Urinary bladder (tissue), 4 donors: ENCODE data around the gene ALKBH7. TPM values are rescaled to one million over a fixed set of nuclear protein-coding genes. Genes with fewer than 3 reads are reported as not detected.
A peak's percentile ranks its signal among the peaks of the same experiment; 100 is the strongest.

Experiments used
- DNase-seq: peaks from one replicate; pipeline ENCODE4 v3.0.0-alpha.2; 2015; ENCODE audit errors: extremely low spot score
- H3K27ac ChIP-seq: one replicate; pipeline ENCODE4 v1.5.1; 2013; ENCODE audit warnings: low read depth, mild to moderate bottlenecking, moderate library complexity
- H3K36me3 ChIP-seq: one replicate; pipeline ENCODE4 v1.6.1; 2013; ENCODE audit warnings: mild to moderate bottlenecking, moderate library complexity; ENCODE audit not compliant: insufficient read depth
- H3K4me1 ChIP-seq: one replicate; pipeline ENCODE4 v1.6.1; 2013; ENCODE audit warnings: mild to moderate bottlenecking, moderate library complexity; ENCODE audit not compliant: insufficient read depth
- H3K4me3 ChIP-seq: one replicate; pipeline ENCODE4 v1.5.1; 2013; ENCODE audit warnings: low read depth, low read length
- WGBS: extraction: QIAGEN DNeasy Blood & Tissue Kit; methylation state at CpG from one replicate; pipeline ENCODE4 v1.1.7; 2013; 5-methylcytosine and 5-hydroxymethylcytosine counted together
- polyA plus RNA-seq: library from polyadenylated mRNA; stranded (reverse); fragments of 200-250 nt; gene quantifications from one replicate; pipeline ENCODE4 v1.2.3, GENCODE V29; 2013
- total RNA-seq: library from RNA; depleted of rRNA; stranded (reverse); fragments of >200 nt; gene quantifications from one replicate; pipeline ENCODE4 v1.2.3, GENCODE V29; 2014
- donor health status: healthy with polysubstance abuse.
- donor health status: healthy.

Gene ALKBH7
- total and polyA plus RNA-seq, 2 donors, result 38.4 to 77.4 TPM

GRCh38 chr19:6375411-6376010 is 2.9 kb downstream of the ALKBH7 start, which contains the start of gene PSPN:
Gene PSPN (minus strand): TSS chr19:6375933. CDS start chr19:6375849, 84 bp downstream.
- WGBS, result 85% methylated on average over 25 of the region's 25 CpGs
- DNase-seq, result no peak
- Histone ChIP-seq H3K4me3 (no peak within 1 kb of the TSS), H3K27ac (no peak within 1 kb of the TSS), H3K36me3 (peaks cover 4% of the 10 kb centered on the region), H3K4me1 (no peaks in the 10 kb centered on the region)

- 65% methylated on average over 19 of the region's 19 CpGs for WGBS
- Histone ChIP-seq H3K27ac (no peak overlapping the region), H3K4me3 (no peak overlapping the region), H3K36me3 (peaks cover 6% of the 10 kb centered on the region), H3K4me1 (no peaks in the 10 kb centered on the region)
- DNase-seq, result no peak
These were observed 4.1 kb downstream of the ALKBH7 start for GRCh38 chr19:6376512-6377190.

DNA sequence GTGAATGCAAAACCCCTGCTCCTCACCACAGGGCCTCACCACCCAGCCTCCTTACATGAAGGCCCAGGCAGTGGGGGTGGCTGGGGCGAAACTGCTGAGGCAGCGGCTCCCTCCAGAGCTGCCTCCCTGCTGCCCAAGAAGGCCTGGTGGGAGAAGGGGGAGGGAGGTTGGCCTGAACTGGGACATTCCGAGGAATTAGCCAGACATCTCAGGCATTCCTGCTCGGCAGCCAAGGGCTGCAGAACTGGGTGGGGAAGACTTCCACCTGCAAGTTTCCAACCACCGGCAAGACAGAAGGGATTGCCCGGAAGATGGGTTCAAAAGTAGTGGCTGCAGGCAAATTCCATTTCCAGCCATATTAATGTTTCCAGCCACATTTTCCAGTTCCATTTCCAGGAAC is 5.4 kb downstream of the ALKBH7 start:
- WGBS, result 29% methylated on average over 6 of the region's 6 CpGs
- no peak overlapping the region for H3K4me3 ChIP-seq
- no peaks in the 10 kb centered on the region for H3K4me1 ChIP-seq
- H3K36me3 ChIP-seq, result peaks cover 6% of the 10 kb centered on the region
- no peak overlapping the region for H3K27ac ChIP-seq
- no peak for DNase-seq

DNA sequence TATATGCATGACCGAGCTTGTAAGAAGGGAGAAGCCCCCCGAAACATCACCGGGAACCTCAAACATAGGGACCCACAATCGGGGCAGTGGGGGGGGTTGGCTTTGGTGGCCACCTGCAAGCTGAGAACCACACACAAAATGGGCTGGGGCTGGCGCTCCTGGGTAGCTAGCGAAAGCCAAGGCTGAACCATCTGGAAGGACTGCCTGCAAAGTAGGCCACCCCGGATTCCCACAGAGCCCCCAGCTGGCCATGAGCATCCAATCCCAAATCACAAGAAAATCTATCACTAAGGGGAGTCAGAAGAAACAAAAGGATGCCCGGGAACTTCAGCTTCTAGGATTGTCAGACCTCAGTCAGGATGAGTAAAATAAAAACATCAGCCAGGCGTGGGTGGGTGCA is 5.9 kb downstream of the ALKBH7 start:
- DNase-seq, result no peak
- H3K4me1 ChIP-seq, result no peaks in the 10 kb centered on the region
- no peak overlapping the region for H3K4me3 ChIP-seq
- H3K36me3 ChIP-seq, result peaks cover 10% of the 10 kb centered on the region
- no peak overlapping the region for H3K27ac ChIP-seq
- WGBS, result 70% methylated on average over 9 of the region's 9 CpGs

GRCh38 chr19:6379744-6380143 is 7.2 kb downstream of the ALKBH7 start:
- H3K4me3 ChIP-seq, result no peak overlapping the region
- peaks cover 11% of the 10 kb centered on the region for H3K36me3 ChIP-seq
- no peaks in the 10 kb centered on the region for H3K4me1 ChIP-seq
- WGBS, result over 99% methylated on average over 3 of the region's 3 CpGs
- H3K27ac ChIP-seq, result no peak overlapping the region
- DNase-seq, result no peak

DNA sequence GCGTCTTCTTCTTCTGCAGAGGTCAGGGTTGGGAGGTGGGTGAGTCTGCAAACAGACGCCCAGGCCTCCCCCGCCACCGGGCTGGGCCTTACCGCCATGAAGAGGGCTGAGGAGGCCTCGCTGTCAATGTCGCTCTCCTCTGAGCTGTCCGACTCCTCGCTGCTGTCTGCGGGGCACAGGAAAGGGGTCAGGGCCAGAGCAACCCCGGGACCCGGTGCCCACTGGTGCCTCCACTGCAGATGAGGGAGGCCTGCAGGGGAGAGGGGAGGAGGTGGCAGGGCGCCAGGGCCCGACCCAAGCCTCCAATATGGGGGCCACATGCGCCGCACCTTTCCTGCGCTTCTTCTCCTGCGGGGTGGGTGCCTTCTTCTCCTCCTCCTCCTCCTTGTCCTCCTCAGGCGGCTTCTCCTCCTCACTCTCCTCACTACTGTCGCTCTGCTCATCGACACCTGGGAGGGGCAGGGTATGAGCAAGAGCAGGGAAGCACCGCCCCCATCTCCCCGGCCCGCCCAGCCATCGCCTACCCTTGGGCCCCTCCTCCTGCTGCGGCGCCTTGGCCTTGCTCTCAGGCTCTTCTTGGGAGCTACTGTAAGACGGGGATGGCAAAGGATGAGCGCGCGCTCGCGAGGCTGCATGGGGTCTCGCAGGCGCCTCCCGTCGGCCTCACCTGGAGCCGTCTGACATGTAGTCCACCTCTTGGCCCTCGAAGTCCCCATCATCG is 8.6 kb downstream of the ALKBH7 start:
- 95% methylated on average over 40 of the region's 40 CpGs for WGBS
- Histone ChIP-seq H3K36me3 (peaks cover 13% of the 10 kb centered on the region), H3K4me1 (no peaks in the 10 kb centered on the region), H3K4me3 (no peak overlapping the region), H3K27ac (no peak overlapping the region)
- DNase-seq, result no peak

GRCh38 chr19:6383188-6383587 is 10.6 kb downstream of the ALKBH7 start:
- 95% methylated on average over 19 of the region's 19 CpGs for WGBS
- H3K4me3 ChIP-seq, result no peak overlapping the region
- H3K36me3 ChIP-seq, result peaks cover 16% of the 10 kb centered on the region

DNA sequence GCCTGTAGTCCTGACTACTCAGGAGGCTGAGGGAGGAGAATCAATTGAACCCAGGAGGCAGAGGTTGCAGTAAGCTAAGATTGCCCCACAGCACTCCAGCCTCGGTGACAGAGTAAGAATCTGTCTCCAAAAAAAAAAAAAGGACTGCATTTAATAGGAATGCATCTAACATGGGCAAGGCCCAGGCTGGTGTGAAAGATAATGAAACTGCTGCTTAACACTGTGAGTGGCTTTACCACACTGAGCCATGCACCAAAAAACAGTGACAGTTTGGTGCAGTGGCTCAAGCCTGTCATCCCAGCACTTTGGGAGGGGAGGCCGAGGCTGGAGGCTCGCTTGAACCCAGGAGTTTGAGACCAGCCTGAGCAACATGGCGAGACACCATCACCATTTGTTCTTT is 11.8 kb downstream of the ALKBH7 start:
- Histone ChIP-seq H3K4me3 (no peak overlapping the region), H3K36me3 (peaks cover 16% of the 10 kb centered on the region), H3K27ac (no peak overlapping the region), H3K4me1 (no peaks in the 10 kb centered on the region)
- WGBS, result 96% methylated on average over 4 of the region's 4 CpGs
- no peak for DNase-seq

More at GRCh38 chr19:6383188-6383587, 10.6 kb downstream of the ALKBH7 start:
- Histone ChIP-seq H3K27ac (no peak overlapping the region), H3K4me1 (no peaks in the 10 kb centered on the region)
- no peak for DNase-seq

DNA sequence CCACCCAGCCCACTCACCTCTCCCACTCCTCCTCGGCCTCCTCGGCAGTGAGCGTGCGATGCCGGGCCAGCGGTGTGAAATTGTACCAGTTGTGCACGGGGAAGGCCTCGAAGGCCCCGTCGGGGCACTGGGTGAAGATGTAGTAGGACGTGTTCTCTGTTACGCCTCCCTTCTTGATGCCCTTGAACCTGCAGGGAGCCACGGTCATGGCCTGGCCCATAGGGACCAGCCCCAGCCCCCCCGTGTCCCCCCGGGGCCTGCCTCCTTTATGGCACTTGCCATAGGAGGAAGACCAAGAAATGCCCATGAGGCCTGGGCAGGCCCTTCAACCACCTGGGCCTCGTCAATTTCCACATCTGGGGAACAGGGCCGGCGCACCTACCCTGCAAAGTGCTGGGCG is 14.8 kb downstream of the ALKBH7 start:
- no peaks in the 10 kb centered on the region for H3K4me1 ChIP-seq
- peaks cover 10% of the 10 kb centered on the region for H3K36me3 ChIP-seq
- WGBS, result 93% methylated on average over 19 of the region's 19 CpGs
- no peak overlapping the region for H3K4me3 ChIP-seq
- DNase-seq, result no peak
- no peak overlapping the region for H3K27ac ChIP-seq

DNA sequence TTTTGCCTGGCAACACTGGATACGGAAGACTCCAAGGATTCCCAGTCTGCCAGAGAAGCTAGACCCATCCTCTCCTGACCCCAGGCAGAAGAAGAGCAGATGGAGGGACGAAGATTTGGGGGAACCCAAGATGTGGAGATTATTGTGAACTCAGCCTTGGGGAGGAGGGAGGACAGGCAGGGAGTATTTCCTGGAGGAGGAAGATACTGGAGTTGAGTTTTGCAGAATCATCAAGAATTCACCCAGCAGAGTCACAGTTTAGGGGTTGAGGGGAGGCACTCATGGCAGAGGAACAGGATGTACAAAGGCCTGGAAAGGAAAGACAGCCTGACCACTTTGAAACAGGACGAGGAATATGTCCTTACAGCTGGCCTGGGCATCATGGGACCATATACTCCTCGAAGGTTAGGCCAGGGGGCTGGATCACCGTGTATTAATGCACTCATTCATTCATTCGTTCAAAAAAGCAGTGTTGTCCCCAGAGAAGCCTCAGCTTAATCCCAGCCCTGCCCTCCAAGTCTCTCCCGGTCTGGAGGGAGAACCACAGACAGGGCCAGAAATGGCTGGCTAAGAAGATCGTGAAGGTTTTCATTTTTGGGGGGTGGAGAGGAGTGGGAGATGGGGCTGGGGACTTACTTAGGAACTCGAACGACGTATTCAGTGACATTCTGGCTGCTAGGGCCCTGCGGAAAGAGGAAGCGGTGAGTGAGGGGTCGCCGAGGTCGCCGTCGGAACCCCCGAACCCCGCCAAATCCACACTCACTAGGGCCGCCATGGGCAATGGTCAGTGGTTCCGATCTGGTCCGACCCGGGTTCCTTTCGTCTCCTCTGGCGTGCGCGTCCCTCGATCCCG is 19.9 kb downstream of the ALKBH7 start:
- H3K27ac ChIP-seq, result peak overlapping the region; percentile 78
- peak overlapping the region; percentile 73 for H3K4me3 ChIP-seq
- no peaks in the 10 kb centered on the region for H3K36me3 ChIP-seq
- H3K4me1 ChIP-seq, result no peaks in the 10 kb centered on the region
- DNase-seq, result no peak
- 7% methylated on average over 30 of the region's 30 CpGs for WGBS

GRCh38 chr19:6393074-6393982 is 20.7 kb downstream of the ALKBH7 start, which contains the start of gene GTF2F1:
Gene GTF2F1 (minus strand): TSS chr19:6393164. CDS start chr19:6392995, 169 bp downstream.
- under 1% methylated on average over 69 of the region's 69 CpGs for WGBS
- H3K36me3 ChIP-seq, result no peaks in the 10 kb centered on the region
- peak; percentile 98 for DNase-seq
- H3K4me3 ChIP-seq, result peak within 1 kb of the TSS; percentile 73
- peak within 1 kb of the TSS; percentile 94 for H3K27ac ChIP-seq
- no peaks in the 10 kb centered on the region for H3K4me1 ChIP-seq

- no peak for DNase-seq
- WGBS, result 25% methylated on average over 14 of the region's 14 CpGs
- H3K4me1 ChIP-seq, result no peaks in the 10 kb centered on the region
These were observed 21.4 kb downstream of the ALKBH7 start for GRCh38 chr19:6393983-6394412.

More at GRCh38 chr19:6393983-6394412, 21.4 kb downstream of the ALKBH7 start:
- no peaks in the 10 kb centered on the region for H3K36me3 ChIP-seq
- peak overlapping the region; percentile 73 for H3K4me3 ChIP-seq
- peak overlapping the region; percentile 94 for H3K27ac ChIP-seq
